GM18909 (cell line): ENCODE results near the gene POU3F2.
A peak's percentile ranks its signal among the peaks of the same experiment; 100 is the strongest.

ENCODE experiments used
- ATAC-seq: cut with Tn5 transposase; IDR thresholded peaks from one replicate; pipeline ENCODE4 v1.9.1; 2021; ENCODE audit warnings: mild to moderate bottlenecking; ENCODE audit not compliant: unreplicated experiment, poor library complexity

POU3F2 gene

GRCh38 chr6:98834060-98835031, at the start of gene POU3F2:
TSS of gene POU3F2 (plus strand) at chr6:98834574. CDS start at chr6:98834874, 300 bp downstream.
- peak; percentile 69 for ATAC-seq

GRCh38 chr6:98787435-98787834, 46.9 kb upstream of the POU3F2 start:
- no peak for ATAC-seq

DNA sequence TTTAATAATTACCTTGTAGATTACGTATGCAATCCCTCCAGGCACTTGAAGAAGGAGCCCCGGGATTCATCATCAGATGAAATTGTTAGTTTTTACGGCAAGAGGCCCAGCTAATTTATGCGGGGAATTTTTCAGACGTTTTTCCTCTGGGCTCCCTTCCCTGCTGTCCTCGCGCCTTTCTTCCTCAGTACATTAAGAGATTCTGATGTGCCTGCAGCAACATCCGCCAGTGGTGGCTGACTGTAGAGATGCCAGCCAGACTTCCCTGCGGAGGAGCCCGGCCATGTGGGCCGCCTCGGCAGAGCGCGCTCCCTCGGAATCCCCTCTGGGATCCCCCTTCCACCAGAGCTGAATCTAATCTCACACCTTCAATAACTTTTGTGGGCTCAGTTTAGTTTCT, 46.4 kb upstream of the POU3F2 start:
- no peak for ATAC-seq

- ATAC-seq = no peak
Measured at GRCh38 chr6:98794307-98794842, 40.0 kb upstream of the POU3F2 start.

DNA sequence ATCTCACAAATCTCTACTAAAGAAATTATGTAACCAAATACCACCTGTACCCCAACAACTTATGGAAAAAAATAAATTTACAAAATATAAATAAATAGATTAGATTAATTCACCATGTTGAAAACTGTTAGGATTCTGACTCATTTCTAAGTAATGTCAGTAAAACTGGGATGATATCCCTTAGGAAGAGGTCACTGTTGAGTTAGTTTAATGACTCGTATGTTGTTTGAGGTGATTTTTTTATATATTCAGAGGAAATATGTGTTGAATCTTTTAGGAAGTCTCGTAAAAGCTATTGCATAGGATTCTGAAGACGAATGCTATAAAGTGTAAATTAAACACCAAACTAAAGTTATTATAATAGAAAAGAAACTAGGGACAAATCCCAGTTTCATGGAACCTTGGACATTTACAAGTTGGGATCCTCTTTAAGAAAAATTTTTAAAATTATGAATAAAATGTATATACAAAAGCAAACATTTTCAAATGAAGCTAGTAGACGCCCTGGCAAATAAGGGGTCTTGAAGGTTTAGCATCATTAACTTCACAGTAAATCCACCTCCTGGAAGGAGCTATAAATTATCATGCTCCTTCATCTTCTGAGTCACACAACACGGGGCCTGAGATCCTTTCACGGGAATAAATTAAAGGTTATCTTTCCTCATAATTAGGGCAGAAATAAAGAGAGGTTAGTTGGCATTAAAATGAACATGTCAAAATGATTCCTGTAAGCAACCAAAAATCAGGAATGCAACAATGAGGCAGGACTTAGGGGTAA, 37.0 kb upstream of the POU3F2 start:
- no peak for ATAC-seq

GRCh38 chr6:98800866-98801265, 33.5 kb upstream of the POU3F2 start:
- no peak for ATAC-seq

DNA sequence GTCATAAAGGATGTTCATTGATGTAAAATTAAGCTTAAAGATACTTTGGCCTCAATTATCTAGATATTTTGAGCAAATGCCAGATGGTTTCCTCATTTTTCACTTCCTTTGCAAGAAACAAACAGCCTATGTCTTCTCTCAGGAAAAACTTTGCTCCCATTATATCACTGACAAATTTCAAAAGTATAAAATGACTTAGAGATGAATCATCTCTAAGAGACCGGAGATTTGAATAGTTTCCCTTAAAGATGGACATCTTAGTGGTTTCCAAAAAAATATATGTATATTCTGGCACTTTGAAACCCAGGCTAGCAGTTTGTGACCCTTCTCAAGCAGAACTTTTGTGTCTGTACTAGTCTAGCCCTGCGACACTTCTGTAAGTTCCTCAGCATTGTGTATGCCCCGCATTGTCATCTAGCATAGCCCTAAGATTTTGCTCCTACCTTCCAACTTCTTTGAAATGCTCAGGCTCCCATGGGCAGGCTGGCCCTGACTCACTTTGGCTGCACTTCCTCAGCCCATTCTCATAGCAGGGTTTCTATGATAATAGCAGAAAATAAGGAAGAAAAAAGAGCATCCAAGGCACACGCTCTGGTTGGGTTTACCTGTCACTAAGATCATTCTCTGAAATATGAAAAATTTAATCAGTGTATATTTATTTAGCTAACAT, 25.7 kb upstream of the POU3F2 start:
- no peak for ATAC-seq

DNA sequence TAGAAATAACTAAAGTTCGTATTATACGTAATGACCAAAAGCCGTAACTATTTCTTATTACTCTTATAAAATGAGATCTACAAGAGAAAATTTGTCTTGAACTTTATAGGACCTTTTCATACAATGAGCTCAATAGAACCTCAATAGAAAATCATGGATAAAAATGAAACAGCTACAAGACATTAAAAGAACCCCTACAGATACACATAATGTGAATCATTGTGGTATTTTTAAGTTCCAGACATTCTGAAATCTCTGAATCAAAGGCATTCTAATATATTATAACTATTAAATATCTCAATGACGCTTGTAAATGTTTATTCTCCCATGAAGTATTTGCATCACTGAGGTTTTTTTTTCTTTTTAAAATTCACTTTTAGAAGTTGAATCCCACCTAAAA, 22.2 kb upstream of the POU3F2 start:
- ATAC-seq = no peak

- no peak for ATAC-seq
Measured at GRCh38 chr6:98816799-98817198, 17.6 kb upstream of the POU3F2 start.

GRCh38 chr6:98821756-98822405, 12.5 kb upstream of the POU3F2 start:
- no peak for ATAC-seq

DNA sequence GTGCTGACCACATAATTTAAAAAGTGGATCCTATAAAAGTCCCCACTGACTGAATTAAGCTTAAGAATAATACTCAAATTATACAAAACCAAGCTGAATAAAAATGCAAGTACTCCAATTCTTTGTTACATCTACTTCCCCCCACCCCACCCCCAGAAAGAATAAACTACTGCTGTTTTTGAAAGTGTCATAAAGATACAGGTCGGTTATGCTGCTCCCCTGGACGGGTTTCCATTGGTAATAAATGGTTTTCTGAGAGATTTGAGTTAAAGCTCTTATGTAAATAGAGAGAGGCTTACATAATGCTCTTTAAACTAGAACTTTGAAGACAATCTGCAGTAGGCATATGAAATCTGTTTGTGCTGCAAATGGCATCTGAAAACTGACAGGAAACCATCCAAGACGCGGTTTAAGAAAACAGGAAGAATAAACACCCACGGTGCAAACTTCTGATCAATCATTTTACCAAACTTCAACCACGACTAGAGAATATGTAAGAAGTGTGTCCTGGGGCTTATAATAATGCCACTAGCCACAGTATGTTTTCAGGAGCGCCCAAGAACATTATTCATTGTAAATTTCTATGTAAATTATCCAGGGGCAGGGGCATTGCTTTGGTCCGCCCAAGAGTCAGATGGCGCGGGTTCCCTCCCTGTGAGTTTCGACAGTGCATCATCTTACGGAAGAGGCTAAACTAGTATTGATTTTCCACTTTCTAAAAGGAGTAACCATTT, 10.8 kb upstream of the POU3F2 start:
- no peak for ATAC-seq

GRCh38 chr6:98824162-98824901, 10.0 kb upstream of the POU3F2 start:
- no peak for ATAC-seq

- ATAC-seq = no peak
Measured at GRCh38 chr6:98824902-98825599, 9.3 kb upstream of the POU3F2 start.

DNA sequence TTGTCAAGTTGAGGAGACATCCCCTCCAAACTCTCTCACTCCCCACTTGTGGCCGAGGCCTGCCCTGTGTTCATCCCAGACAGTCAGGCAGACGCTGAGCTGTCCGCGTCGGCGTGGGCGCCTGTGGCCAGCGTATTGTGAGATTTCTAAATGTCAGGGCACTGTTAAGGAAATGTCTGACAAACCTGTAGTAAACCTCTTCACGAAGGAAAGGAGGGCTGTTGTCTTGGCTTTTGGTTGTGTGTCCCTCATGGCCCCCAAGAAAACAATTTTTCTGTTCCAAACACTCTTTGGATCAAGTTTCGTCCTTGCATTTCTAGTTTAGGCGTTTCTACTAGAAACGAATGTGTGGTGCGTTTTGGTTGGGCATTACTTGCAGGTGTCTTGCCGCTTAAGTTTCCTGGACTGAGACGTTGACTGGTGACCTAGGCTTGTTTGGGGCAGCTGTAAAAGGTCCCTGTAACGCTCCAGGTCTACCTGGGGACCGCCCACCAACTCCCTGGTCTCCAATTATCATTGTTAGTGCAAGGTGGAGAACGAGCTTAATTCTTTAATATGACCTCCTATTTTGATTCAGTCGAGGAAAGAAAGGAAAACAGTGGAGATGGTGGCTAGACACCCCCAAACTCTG, 8.7 kb upstream of the POU3F2 start:
- no peak for ATAC-seq

DNA sequence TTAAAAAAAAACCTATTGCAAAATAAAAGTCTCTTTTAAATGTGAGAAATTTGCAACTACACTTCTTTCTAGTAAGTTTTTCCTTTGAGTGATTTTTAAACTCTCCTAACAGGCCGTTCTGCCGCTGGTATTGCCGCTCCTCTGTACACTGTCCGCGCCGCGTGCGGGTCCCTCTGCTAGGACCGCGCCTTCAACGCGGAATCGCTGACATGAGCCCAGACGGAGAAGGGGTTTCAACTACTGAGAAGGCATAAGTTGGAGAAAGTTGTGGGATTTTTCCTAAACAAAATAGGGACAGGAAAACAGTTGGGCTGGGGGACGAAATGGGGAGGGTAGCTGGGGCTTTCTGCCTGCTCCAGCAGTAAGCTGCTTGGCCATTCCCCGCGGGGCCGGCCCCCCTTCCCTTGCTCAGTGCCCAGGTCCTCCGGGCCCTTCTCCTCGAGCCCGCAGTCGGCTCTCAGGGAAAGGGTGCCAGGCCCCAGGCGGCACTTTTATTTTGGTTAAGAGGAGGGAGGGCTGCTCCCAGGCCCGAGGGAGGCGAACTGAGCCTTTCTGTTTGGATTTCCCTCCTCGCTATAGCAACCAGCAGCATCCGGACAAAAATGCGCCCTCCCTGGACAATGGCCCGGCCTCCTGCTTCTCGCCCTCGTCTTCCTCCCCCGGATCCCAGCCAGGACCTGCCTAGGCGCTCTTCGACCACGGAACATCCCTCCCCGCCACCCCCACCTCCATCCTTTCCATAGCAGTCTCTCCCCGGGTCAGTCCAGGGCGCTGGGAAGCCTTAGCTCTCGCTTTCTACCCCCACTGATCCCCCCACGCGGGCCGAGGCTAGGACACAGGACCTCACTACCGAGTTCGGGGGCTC, 6.8 kb upstream of the POU3F2 start:
- no peak for ATAC-seq

DNA sequence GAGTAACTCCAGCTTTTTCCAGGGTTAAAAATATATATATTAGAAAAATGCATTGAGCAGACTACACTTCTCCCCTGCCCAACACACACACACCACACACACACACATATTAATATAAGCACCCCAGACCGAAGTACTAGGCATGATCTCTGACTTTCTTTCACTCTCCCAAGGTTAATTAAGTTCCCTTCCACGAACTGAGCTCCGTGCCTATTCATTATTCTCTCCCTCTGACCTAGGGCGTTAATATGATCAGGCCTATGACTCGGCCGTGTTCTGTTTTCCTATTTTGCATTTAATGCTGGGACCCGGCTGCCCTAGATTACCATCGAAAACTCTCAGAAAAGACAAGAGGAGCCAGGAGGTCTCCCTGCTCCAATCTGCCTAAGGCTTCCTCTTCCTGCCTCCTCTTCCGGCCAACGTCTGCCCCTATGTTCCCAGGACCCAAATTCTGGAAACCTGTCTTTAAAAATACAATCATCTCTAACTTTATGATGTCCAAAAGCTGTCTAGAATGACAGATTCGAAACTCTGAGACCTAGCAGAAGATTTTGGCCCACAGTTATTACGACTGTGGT, 6.1 kb upstream of the POU3F2 start:
- no peak for ATAC-seq
